HG03342 (cell line): ENCODE measurements around the gene PRDM5.

Experiments
- ATAC-seq: cut with Tn5 transposase; IDR thresholded peaks from one replicate; pipeline ENCODE4 v1.9.1; 2021; ENCODE audit warnings: mild to moderate bottlenecking, moderate library complexity; ENCODE audit not compliant: unreplicated experiment

The PRDM5 gene

DNA sequence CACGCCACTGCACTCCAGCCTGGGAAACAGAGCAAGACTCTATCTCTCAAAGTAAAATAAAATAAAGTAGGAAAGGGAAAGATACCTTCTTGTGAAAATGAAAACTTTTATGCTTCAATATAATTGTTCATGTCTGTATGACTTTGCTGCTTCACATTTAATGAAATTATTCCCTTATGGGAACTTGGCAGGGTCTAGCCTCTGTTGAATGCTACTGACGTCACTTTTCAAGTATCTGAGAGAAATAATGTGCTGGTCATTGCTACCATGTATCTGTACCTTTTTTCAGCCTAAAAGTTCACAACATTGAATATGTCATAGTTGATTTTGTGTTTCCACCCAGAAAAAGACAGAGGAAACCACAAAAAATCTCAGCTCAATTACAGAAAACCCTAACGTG lies 65.2 kb downstream of the PRDM5 start:
- ATAC-seq: no peak

DNA sequence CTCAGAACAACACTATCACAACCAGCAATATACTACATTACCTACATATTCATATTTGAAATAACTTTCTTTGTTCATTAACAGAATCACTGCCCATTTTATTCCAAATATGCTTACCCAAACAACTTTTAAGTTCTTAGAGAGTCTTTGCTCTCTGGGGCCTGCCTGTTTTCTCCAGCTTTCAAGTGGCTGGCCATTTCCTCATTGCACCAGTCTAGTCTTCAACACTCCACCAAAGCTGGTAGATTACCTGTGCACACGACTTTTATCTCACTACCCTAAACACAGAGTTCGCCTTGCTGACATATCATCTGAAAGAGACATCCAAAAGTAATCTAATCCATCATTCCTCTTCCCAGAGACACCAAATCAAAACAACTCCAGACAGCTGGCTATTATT lies 66.2 kb downstream of the PRDM5 start:
- no peak for ATAC-seq

DNA sequence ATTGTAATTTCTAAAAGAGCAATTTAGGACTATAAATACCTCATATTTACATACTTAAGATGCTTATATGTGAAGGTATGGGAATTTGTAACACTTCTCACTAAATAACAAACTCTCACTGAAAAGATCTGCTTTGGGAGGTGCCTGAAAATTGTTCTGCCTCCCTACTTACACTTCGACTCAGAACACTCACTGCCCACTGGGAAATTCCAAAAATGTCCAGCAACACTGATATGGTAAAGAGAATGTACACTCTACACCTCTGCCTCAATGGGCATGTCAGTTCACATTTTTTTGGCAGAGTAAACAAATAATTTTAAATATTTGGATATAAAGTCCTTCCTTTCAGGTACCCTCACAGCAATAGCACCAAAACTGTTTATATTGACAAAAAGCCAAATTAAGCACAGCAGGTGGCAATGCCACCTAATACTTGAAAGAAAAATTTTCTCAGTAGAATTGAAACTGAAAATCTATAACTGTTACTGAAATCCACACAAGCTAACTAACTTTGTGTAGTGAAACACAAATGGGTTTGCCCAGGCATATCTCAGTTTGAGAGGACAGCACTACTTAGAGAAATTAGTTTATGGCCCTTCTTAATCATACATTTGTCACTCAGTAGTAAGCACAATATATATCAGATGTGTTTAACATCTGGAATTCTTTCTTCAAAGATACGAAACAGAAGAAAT lies 67.1 kb downstream of the PRDM5 start:
- peak; percentile 91 for ATAC-seq

DNA sequence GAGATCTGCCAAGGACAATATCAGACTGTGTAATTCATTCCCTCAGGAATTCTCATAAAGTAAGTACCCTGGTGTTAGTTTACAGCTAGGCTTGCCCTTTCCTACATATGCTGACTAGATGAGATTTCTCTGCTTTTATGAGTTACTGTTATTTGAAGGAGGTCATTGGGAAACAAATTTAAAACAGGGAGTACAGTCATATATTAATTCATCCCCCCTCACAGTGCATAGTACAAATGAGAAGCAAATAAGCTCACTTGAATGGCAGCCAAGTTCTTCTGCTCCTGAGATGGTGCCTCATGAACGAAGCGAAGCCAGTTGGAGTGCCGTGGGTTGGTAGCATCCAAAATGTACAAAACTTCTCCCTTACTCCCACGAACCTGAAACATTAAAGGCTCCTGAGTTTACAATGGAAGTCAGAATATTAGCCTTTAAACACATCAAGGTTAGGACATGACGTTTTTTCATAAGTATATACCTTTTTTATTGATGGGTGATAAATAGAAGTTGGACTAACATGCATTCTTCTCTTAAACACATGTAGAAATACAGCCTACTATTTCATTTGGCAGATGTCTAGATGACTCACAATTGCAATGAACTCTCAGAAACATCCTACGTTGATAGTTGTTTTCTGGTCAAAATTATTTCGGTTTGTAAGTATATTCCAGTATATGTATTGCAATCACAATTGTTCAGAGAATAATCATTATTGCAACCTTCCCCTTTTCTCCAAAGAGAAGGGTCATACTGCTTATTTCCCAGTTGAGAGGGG lies 69.2 kb downstream of the PRDM5 start:
- ATAC-seq: no peak

DNA sequence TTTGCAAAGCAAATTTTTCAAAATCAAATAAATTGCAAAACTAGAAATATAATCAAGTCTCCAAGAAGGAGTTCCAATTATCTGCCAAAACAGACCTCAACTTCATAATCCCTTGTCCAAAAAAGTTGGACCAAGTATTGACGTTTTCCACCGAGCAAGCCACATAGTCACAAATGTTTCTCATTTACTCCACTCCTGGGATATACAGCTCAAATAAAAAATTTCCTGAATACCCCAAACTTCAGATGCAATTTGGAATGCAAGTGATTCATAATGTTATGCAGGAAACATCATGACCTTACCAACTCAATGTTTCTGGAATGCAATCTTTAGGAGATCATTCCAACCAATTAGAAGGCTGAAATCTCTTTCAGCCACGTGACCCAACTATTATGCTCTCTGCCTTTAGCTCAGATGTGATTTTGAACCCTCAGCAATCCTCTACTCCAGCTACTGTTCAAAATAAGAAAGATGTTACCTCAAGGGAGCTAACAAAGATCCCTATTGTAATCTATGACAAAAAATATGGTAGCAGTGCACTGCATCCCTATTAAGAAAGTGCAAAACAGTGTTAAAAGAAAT lies 72.4 kb downstream of the PRDM5 start:
- ATAC-seq: no peak

DNA sequence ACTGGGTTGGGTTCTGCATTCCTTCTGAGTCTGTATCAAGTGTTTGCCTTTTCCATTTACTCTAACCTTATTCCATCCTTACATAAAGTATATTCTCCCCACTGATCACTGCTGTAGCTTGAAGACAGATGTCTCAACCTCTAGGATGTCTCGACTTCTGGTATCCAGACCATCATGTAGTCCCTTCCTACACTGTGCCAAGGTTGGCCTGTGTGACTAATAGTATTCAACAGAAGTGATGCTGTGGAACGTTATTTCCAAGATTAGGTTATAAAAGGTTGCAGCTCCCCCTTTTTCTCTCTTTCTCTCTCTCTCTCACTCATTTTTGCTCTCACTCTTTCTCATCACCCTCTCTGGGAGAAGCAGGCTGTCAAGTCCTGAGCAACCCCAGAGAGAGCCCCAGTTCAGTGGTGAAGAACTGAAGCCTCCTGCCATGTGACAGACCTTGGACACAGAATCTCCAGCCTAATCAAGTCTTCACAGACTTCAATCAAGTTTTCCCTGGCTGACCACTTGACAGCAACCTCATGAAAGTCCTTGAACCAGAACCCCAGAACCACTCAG lies 75.4 kb downstream of the PRDM5 start:
- ATAC-seq: no peak

DNA sequence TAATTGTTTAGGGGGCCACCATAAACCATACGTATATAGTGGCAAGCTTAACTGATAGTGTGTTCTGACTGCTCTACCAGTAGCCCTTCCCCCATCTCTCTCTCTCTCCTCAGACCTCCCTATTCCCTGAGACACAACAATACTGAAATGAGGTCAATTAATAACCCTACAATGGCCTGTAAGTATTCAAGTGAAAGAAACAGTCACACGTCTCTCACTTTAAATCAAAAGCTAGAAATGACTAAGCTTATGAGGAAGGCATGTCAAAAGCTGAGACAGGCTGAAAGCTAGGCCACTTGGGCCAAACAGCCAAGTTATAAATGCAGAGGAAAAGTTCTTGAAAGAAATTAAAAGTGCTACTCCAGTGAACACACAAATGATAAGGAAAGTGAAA lies 78.0 kb downstream of the PRDM5 start:
- ATAC-seq: peak; percentile 80

DNA sequence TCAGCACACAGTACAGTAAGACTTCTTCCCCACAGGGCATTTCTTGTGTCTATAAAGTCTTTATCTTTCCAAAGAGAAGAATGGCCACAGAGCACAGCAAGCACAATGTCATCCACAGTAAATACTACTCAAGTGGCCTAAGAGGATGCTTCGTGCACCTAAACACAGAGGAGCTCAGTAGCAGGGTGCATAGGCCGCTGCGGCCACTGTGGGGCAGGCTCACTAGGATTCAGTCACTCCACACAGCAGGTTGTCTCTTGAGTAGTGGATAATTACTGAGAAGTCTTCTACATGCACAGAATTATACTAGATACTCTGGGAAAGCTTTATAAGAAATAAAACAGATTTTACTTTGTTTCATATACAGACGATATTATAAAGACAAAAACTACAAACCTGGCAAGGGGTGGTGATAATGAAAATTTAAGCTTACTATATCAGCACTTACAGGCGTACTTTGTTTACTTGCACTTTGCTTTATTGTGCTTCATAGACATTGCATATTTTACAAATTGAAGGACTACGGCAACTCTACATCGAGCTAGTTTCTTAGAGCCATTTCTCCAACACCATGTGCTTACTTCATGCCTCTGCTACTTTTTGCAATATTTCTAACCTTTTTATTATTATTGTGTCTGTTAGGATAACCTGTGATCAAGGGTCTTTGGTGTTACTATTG lies 78.5 kb downstream of the PRDM5 start:
- ATAC-seq: peak; percentile 37

DNA sequence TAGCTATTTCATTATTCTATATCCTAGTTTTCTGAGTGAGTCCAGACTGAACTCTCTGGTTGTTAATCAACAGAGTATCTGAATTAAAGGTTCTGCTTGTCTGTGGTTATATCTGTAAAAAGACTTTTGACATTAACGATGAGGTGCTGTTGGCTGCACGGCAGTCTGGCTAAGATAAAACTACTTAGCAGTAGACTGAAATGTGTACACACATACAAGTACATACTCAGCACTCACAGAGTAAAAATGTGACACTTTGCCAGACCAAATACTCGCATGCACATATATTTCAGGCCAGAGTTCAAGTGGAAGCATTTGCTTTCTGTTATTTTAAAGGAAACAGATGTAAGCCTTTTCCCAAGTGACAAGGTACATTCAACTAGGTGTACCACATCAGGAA lies 80.5 kb downstream of the PRDM5 start:
- ATAC-seq: no peak

DNA sequence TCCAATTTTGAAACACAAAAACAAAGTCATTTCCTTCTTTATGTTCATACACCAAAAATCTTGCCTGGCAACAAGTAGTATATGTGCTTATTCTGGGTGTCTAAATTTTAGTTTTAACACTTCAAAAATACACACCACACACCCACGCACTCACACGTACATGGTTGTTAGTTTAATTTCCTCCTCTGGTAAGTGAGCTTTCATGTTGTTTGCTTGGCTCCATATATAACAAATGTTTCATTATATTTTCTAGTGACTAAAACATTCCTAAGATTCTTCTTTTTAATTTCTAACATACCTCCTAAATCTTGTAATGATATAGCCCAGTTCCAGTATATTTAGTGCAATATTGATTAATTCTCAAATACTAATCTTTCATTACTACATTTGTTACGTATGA lies 80.9 kb downstream of the PRDM5 start:
- no peak for ATAC-seq

DNA sequence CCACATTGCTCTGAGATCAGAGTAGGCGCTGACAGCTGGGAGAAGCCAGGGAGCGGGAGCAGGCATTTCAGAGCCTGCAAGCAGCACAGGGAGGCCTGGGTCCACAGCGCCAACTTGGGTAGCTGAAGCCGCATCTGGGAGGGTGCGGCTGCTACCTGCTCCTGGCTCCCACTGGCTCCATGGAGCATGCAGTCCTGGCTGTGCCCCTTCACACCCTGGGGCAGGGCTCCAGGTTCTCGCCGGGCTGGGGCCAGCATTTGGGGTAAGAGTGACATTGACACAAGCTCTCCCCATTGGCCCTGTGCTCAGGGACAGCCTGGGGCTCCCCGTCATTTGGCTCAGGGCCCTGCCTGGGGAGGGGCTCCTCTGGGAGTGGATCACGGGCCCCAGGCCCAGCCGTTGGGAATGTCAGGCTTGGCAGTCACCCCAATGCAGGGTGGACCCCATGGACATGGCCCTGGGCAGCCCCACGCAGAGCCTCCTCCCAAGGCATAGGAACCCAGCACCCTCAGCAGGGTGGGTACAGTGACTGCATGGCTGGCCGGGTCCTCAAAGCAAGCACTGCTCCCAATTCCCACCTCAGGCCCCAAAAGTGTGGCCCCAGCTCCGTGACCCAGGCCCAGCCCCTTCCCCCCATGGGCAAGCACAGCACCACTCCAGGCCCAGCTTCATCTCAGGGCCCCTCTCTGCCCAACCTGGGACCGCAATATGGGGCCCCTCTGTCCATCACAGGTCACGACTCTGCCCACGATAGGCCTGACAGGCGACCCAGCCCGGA lies 82.4 kb downstream of the PRDM5 start:
- no peak for ATAC-seq

DNA sequence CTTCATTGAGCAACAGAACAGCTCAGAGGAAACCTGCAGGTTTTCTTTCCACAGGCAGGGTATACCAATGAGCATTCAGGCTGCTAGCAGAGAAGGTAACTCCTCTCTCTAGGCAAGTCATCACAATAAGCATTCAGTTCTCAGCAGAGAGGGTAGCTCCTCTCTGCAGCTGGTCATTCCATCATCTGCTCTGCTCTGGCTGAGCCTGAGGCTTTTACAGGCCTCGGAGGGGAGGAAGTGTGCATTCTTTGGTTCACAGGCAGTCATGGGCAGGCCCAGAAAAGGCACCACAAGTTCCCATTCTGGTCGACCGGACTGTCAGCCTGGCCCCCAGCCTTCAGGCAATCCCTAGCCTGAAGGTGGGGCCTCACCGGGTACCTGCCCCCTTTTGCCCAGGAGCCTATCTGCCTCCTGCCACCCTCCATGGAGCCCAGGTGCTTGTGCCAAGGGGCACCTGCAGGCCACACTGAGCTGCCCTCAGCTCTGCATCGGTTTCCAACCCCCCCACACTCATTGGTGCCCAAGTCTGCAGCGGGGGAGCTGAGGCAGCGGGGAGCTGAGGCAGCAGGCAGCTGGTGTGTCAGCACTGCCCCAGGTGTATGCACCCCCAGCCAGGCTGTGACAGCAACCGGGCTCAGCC lies 83.1 kb downstream of the PRDM5 start:
- no peak for ATAC-seq

DNA sequence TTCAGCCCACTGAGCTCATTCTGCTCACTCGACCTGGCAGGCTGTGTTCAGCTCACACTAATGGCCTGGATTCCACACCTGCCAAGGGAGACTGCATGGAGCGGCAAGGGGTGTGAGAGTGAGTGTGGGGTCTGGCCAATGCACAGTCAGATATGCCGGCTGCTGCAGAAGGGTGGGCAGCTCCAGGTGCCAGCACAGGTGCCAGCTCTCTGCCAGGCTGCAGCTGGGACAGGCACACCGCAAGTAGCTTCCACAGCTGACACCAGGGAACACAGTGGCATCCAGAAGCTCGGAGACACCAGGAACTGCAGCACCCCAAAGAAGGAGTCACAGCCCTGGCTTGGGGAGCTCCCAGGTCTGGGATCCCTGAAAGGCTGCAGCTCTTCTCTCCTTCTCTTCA lies 83.7 kb downstream of the PRDM5 start:
- ATAC-seq: no peak

DNA sequence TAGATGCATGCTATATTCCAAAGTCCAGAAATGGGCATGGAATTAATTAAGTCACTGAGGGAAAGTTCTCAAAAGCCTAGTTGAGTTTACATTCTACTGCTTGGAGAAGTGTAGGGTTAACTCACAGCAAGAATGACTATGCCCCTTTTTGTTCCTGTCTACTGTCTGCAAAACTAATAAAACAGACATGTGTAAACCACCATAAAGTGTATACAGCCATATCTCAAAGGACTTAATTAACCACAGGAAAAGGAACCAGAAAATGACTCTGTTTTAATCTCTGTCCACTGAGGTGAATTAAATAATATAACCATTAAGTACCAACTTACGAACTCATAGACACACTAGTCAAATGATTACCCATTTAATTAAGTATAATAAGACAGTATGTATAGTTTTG lies 84.9 kb downstream of the PRDM5 start:
- ATAC-seq: no peak

DNA sequence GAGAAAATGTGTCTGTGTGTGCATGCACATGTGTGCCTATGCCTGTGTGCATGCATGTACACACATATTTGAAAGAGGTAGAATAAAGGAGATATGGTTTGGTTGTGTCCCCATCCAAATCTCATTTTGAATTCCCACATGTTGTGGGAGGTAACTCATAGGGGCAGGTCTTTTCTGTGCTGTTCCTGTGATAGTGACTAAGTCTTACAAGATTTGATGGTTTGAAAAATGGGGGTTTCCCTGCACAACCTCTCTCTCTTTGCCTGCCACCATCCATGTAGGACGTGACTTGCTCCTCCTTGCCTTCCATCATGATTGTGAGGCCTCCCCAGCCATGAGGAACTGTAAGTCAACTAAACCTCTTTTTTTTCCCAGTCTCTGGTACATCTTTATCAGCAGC lies 87.2 kb downstream of the PRDM5 start:
- no peak for ATAC-seq

DNA sequence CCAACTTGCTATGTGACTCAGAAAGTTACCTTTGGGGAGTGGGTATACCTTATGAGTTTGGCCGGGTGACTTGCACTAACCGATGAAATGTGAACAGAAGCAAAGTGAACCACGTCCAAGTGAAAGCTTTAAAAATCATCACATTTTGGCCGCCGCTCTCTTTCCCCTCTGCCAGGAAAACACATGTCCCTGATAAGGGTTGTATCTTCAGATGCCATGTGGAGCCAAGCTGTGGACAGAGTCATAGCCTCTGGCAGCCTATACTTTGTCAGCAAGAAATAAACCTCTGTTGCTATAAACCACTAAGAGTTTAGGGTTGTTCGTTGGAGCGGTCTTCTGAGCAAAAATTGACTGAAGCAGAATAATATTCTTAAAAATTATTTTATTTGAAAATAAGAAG lies 92.3 kb downstream of the PRDM5 start:
- ATAC-seq: no peak

DNA sequence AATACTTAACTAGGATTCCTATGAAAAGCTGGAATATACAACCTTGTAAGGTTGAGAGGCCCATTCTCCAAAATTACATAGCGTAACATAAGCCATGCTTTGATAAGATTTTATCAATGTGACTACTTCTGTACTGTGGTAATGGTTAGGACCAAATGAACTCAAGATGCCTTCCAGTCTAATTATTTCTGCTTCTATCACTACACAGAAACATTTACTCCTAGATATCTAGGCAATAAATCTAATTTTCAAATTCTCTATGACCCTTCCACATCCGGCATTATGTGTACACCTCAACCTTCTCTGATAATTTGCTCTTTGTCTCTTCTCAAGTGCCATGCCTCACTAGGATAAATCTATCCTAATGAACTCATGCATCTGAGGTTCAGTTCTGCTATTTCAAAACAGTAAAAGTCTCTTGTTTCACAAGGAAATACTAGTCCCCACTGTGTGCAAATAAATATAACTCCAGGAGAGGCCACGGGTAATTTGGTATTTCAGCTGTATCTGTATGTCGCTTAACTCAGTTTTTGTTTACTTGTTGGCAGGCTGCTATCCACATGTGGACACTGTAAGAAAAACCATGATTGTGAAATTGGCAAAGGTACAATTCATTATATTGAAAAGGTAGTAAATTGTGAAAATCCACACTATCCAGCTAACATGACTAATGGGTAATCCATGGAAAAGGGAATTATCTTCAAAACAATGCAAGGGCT lies 93.3 kb downstream of the PRDM5 start:
- no peak for ATAC-seq

DNA sequence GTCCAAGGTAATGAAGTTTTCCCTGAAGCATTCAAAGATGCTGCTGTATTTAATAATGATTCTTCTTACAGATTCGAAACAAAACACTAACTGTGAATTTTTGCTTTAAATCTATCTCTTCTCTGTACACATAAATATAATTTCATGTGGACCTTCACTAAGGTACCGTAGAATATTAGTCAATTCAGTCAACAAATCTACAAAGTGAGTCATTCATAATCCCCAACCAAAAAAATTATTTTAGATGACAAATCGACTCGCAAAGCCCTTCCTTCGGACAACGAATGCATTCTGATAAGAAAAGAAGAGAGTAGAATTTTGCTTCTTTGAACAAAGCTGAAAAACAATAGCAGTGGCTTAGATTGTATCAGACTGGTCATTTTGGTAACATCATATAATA lies 95.7 kb downstream of the PRDM5 start:
- no peak for ATAC-seq

DNA sequence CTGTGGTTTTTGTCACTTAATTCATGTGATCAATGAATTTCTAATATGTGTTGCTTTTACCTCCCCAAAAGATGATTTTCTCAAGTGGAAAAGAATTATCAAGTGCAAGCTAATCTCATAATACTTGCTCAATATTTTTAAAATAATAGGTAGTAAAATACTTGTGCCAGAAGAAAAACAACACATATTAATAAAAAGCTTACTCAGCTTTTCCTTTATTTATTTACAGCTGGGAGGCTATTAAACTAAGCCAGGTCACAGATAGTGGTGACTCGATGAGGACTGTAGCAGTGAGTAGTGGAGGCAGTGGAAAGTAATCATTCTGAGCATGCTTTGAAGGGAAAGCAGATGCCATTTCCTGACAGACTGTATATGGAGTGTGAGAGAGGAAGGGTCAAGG lies 96.1 kb downstream of the PRDM5 start:
- no peak for ATAC-seq

DNA sequence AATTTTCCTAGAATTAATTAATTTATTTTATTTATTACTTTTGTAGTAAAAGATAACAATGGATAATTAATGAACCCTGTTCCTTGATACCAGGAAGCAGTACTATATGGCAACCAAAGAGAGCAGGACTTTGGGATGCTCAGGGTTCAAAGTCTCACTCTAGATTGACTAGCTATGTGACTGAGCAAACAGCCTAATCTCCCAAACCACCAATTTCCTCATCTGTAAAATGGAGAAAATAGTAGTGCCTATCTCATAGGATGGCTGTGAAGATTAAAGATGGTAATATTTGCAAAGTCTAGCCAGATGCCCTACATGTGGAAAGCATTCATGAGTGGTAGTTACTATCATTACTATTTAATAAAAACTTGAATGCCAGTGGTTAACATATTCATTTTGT lies 97.6 kb downstream of the PRDM5 start:
- ATAC-seq: no peak
